ENCODE measurements around the gene ZSWIM5.
"Not testable (repeated sequence)": the region's sequence is repeated elsewhere in the genome, so short reads cannot be mapped to it uniquely, and the experiment has no call there.

Gene ZSWIM5

DNA sequence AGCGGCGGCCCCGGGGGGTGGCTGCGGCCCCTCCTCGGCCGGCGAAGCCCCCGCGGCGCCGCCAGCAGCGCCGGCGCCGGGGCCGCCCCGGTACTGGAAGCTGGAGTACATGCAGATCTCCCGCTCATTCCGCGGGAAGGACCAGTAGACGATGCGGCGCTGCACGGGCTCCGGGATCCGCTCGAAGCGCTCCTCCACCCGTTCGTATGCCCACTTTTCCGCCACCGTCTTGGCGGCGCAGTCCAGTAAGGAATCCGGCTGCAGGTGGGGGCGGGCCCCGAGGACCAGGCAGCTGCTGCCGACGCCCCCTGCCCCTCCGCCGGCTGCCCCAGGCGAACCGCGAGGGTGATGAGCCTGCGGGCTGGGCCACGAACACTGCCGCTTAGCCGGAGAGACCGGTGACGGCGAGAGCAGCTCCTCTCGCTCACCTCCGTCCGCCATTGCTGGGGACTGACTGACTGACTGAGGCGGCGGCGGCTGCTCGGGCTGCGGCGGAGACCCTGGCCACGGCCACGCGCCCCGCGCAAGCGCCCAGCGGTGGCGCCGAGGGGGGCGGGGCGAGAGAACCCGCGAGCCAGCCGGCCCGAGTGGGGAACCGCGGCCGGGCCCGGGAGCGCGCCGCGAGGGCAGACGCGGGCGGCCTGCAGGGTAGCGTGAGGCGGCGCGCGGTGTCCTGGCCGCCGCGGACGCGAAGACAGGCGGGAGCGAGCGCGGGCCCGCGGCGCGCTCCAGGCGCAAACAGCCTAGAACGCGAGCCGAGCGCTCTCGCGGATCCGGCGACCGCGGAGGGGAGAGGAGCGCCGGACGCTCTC lies at the start of gene ZSWIM5:
TSS of gene ZSWIM5 (minus strand) at position 696 of the 812 bp plus-strand sequence. CDS start at position 441, 255 bp downstream.
- TF ChIP-seq, protein P1, sequence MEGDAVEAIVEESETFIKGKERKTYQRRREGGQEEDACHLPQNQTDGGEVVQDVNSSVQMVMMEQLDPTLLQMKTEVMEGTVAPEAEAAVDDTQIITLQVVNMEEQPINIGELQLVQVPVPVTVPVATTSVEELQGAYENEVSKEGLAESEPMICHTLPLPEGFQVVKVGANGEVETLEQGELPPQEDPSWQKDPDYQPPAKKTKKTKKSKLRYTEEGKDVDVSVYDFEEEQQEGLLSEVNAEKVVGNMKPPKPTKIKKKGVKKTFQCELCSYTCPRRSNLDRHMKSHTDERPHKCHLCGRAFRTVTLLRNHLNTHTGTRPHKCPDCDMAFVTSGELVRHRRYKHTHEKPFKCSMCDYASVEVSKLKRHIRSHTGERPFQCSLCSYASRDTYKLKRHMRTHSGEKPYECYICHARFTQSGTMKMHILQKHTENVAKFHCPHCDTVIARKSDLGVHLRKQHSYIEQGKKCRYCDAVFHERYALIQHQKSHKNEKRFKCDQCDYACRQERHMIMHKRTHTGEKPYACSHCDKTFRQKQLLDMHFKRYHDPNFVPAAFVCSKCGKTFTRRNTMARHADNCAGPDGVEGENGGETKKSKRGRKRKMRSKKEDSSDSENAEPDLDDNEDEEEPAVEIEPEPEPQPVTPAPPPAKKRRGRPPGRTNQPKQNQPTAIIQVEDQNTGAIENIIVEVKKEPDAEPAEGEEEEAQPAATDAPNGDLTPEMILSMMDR (IDR thresholded peaks at IDR 0.05; ENCODE audit: insufficient read depth, low read depth, low read length, missing control alignments), result no peak
- peak; percentile 78 for DNase-seq (ENCODE audit: low read depth)
- H3K4me3 ChIP-seq (ENCODE audit: low read depth, low read length), result peak within 1 kb of the TSS; percentile 61

DNA sequence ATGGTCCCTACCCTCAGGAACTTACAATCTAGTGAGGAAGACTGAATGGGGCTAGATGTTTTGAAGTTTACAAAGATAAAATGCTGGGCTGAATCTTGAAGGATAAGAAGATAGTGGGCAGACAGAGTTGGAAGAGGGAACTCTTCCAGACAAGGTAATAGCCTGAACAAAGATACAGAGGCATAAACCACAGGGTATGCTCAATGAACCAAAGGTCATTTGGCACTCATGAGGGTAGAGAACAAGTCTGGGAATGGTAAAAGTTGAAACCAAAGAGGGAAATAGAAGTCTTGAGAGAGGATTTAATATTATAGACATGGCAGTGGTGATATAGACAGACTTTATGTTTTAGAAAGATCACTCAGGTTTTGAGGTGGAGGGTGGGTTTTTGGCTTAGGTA lies 48.1 kb upstream of the ZSWIM5 start:
- TF ChIP-seq, protein P1 (IDR thresholded peaks at IDR 0.05; ENCODE audit: insufficient read depth, low read depth, low read length, missing control alignments), result no peak
- no peak overlapping the region for H3K4me3 ChIP-seq (ENCODE audit: low read depth, low read length)
- DNase-seq (ENCODE audit: low read depth), result no peak

DNA sequence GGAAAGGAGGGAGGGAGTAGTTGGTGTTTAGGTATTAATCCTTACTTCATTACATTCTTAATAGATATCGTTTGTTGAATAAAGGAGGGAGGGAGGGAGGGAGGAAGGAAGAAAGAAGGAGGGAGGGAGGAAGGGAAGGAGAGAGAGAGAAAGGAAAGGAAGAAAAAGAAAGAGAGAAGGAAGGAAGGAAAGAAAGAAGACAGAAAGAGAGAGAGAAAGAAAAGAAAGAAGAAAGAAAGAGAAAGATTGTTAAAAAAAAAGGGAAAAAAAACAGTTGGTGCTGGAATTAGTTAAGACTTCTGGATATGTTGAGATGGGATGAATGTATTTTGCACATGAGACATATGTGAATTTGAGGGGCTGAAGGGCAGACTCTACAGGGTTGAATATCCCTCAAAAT lies 44.1 kb upstream of the ZSWIM5 start:
- H3K4me3 ChIP-seq (ENCODE audit: low read depth, low read length), result no peak overlapping the region
- TF ChIP-seq, protein P1 (IDR thresholded peaks at IDR 0.05; ENCODE audit: insufficient read depth, low read depth, low read length, missing control alignments), result no peak
- DNase-seq (ENCODE audit: low read depth), result no peak

DNA sequence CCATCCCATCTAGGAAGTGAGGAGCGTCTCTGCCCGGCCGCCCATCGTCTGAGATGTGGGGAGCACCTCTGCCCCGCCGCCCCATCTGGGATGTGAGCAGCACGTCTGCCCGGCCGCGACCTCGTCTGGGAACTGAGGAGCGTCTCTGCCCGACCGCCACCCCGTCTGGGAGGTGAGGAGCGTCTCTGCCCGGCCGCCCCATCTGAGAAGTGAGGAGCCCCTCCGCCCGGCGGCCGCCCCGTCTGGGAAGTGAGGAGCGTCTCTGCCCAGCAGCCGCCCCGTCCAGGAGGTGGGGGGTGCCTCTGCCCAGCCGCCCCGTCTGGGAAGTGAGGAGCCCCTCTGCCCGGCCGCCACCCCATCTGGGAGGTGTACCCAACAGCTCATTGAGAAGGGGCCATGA lies 41.6 kb upstream of the ZSWIM5 start:
- not testable (repeated sequence) for H3K4me3 ChIP-seq (ENCODE audit: low read depth, low read length); DNase-seq (ENCODE audit: low read depth)

DNA sequence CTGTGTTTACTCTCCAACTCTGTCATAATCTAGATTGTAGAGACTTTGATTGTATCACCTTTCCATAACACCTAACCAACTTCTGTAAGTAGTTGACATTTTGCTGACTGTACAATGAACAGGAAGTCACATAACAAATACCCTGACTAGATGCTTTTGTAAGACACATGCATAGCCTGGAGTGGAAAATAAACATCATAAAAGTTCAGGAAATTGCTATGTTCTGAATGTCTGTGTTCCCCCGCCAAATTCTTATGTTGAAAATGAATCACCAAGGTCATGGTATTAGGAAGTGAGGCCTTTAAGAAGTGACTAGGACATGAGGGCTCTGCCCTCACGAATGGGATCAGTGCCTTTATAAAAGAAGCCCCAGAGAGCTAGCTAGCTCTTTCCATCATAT lies 40.4 kb upstream of the ZSWIM5 start:
- TF ChIP-seq, protein P1 (IDR thresholded peaks at IDR 0.05; ENCODE audit: insufficient read depth, low read depth, low read length, missing control alignments), result no peak
- H3K4me3 ChIP-seq (ENCODE audit: low read depth, low read length), result no peak overlapping the region
- DNase-seq (ENCODE audit: low read depth), result no peak

DNA sequence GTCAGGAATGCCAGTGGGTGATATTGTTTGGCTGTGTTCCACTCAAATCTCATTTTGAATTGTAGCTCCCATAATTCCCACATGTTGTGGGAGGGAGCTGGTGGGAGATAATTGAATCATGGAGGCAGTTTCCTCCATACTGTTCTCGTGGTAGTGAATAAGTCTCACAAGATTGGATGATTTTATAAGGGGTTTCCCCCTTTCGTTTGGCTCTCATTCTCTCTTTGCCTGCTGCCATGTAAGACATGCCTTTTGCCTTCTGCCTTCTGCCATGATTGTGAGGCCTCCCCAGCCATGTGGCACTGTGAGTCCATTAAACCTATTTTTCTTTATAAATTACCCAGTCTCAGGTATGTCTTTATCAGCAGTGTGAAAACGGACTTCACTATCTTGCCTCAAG lies 40.0 kb upstream of the ZSWIM5 start:
- H3K4me3 ChIP-seq (ENCODE audit: low read depth, low read length); DNase-seq (ENCODE audit: low read depth): not testable (repeated sequence)

DNA sequence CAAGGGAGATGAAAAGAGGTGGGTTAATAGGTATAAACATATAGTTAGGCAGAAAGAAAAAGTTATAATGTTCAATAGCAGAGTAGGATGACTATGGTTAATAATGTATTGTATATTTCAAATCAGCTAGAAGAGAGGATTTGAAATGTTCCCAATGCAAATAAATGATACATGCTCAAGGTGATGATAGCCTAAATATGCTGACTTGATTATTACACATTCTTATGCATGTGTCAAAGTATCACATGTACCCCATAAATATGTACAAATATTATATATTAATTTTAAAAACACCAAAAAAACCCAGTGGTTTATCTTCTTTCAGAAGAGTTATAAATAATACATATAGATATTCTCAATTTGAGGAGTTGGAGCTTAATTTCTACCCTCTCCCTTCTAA lies 38.3 kb upstream of the ZSWIM5 start:
- DNase-seq (ENCODE audit: low read depth), result no peak
- H3K4me3 ChIP-seq (ENCODE audit: low read depth, low read length), result no peak overlapping the region
- TF ChIP-seq, protein P1 (IDR thresholded peaks at IDR 0.05; ENCODE audit: insufficient read depth, low read depth, low read length, missing control alignments), result no peak
